ENCODE data around the gene AIRE.
"Not testable (repeated sequence)": the region's sequence is repeated elsewhere in the genome, so short reads cannot be mapped to it uniquely, and the experiment has no call there.

- TF ChIP-seq CTCF (conservative IDR thresholded peaks at IDR 0.05 in 1 of 2, IDR thresholded peaks at IDR 0.05 in 1 of 2; ENCODE audit: low read depth in 1 of 2, low read length in 2 of 2); EZH2 (IDR thresholded peaks at IDR 0.05; ENCODE audit: low read length, missing control alignments): not testable (repeated sequence)
These were observed 44.8 kb upstream of the AIRE start, which contains the start of gene ICOSLG for GRCh38 chr21:44240842-44241241.

All from fibroblast of lung (primary cell).